Hepatocyte (in vitro differentiated cells): Measurements from ENCODE around the gene CATSPER4. TPM values are rescaled to one million over a fixed set of nuclear protein-coding genes. Genes with fewer than 3 reads are reported as not detected.

Experiments
- DNase-seq: peaks from one replicate; pipeline ENCODE4 v3.0.0-alpha.2; 2016; ENCODE audit warnings: low spot score
- H2AFZ ChIP-seq: fragments of 200-600 bp; sonication (generic); 2 replicates; pipeline ENCODE4 v1.6.0; 2016; ENCODE audit warnings: antibody characterized with exemption, mild to moderate bottlenecking
- H3K27ac ChIP-seq: fragments of 200-600 bp; sonication (generic); 2 replicates; pipeline ENCODE4 v1.5.1; 2016; ENCODE audit warnings: mild to moderate bottlenecking
- H3K27me3 ChIP-seq: fragments of 200-600 bp; sonication (generic); 2 replicates; pipeline ENCODE4 v1.6.1; 2016
- H3K36me3 ChIP-seq: fragments of 200-600 bp; sonication (generic); replicated peaks from 2 replicates; pipeline ENCODE4 v1.5.1; 2016; ENCODE audit warnings: low read depth; ENCODE audit not compliant: insufficient read depth
- H3K4me1 ChIP-seq: fragments of 200-600 bp; sonication (generic); 2 replicates; pipeline ENCODE4 v1.5.1; 2016; ENCODE audit warnings: mild to moderate bottlenecking, moderate library complexity; ENCODE audit not compliant: insufficient read depth
- H3K4me2 ChIP-seq: fragments of 200-600 bp; sonication (generic); 2 replicates; pipeline ENCODE4 v1.6.0; 2016
- H3K4me3 ChIP-seq: fragments of 200-600 bp; sonication (generic); 2 replicates; pipeline ENCODE4 v1.5.1; 2016; ENCODE audit warnings: mild to moderate bottlenecking
- H3K79me2 ChIP-seq: fragments of 200-600 bp; sonication (generic); 2 replicates; pipeline ENCODE4 v1.6.0; 2017; ENCODE audit warnings: mild to moderate bottlenecking
- H3K9me2 ChIP-seq: fragments of 200-600 bp; sonication (generic); replicated peaks from 2 replicates; pipeline ENCODE4 v1.6.0; 2017; ENCODE audit warnings: mild to moderate bottlenecking; ENCODE audit not compliant: insufficient read depth
- H3K9me3 ChIP-seq: fragments of 200-600 bp; sonication (generic); 2 replicates; pipeline ENCODE4 v1.5.1; 2016; ENCODE audit warnings: low read depth, mild to moderate bottlenecking
- H4K20me1 ChIP-seq: fragments of 200-600 bp; sonication (generic); 2 replicates; pipeline ENCODE4 v1.6.0; 2016; ENCODE audit warnings: mild to moderate bottlenecking; ENCODE audit not compliant: insufficient read depth, poor library complexity, severe bottlenecking
- EZH2 ChIP-seq: fragments of 200-600 bp; sonication (generic); IDR thresholded peaks from 2 replicates; pipeline ENCODE4 v1.6.1; 2016; ENCODE audit warnings: antibody characterized with exemption, mild to moderate bottlenecking, borderline replicate concordance
- EZH2phosphoT487 ChIP-seq: fragments of 200-600 bp; sonication (generic); IDR thresholded peaks from one replicate; pipeline ENCODE4 v1.6.1; 2018; ENCODE audit warnings: antibody characterized with exemption, mild to moderate bottlenecking, low read depth, moderate library complexity; ENCODE audit not compliant: unreplicated experiment, severe bottlenecking
- WGBS: methylation state at CpG from one replicate; pipeline ENCODE4 v1.1.6; 2016; ENCODE audit warnings: low lambda C conversion rate; ENCODE audit errors: missing lambda C conversion rate; 5-methylcytosine and 5-hydroxymethylcytosine counted together
- polyA plus RNA-seq: library from polyadenylated mRNA; unstranded; fragments of >200 nt; fragmentation: Nextera tagmentation; extraction: Ambion mirVana; gene quantifications from 2 replicates; pipeline ENCODE4 v1.2.1, GENCODE V29; 2016
- total RNA-seq: library from RNA; depleted of rRNA; stranded (reverse); fragments of >200 nt; gene quantifications from 2 replicates; pipeline ENCODE4 v1.2.3, GENCODE V29; 2014
- TF ChIP-seq, protein P1 (sequence below): fragments of 200-600 bp; sonication (generic); IDR thresholded peaks from 2 replicates; pipeline ENCODE4 v1.5.1; 2016; ENCODE audit warnings: antibody characterized with exemption, mild to moderate bottlenecking; ENCODE audit not compliant: poor library complexity

CATSPER4 gene
- total and polyA plus RNA-seq, 2 experiments from 2014 or later = 0.07 TPM; not detected in 1

DNA sequence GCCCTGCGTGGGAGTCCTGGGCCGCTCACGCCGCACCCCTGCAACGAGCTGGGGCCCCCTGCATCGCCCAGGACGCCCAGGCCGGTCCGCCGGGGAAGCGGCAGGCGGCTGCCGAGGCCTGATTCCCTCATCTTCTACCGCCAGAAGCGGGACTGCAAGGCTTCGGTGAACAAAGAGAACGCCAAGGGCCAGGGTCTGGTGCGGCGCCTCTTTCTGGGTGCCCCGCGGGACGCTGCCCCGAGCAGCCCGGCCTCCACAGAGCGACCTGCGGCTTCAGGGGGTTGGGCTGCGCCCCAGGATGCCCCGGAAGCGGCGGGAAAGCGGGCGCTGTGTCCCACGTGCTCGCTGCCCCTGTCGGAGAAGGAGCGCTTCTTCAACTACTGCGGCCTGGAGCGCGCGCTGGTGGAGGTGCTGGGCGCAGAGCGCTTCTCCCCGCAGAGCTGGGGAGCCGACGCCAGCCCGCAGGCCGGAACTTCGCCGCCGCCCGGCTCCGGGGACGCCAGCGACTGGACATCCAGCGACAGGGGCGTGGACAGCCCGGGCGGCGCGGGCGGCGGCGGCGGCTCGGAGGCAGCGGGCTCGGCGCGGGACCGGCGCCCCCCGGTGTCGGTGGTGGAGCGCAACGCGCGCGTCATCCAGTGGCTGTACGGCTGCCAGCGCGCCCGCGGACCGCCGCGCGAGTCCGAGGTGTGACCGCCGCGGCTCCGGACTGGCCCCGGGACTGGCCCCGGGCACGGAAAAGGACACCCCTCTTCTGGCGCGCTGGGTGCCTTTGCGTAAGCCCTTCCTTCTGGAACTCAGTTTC, 28.8 kb upstream of the CATSPER4 start:
- TF ChIP-seq EZH2 (no peak), EZH2phosphoT487 (no peak)
- TF ChIP-seq, protein P1, sequence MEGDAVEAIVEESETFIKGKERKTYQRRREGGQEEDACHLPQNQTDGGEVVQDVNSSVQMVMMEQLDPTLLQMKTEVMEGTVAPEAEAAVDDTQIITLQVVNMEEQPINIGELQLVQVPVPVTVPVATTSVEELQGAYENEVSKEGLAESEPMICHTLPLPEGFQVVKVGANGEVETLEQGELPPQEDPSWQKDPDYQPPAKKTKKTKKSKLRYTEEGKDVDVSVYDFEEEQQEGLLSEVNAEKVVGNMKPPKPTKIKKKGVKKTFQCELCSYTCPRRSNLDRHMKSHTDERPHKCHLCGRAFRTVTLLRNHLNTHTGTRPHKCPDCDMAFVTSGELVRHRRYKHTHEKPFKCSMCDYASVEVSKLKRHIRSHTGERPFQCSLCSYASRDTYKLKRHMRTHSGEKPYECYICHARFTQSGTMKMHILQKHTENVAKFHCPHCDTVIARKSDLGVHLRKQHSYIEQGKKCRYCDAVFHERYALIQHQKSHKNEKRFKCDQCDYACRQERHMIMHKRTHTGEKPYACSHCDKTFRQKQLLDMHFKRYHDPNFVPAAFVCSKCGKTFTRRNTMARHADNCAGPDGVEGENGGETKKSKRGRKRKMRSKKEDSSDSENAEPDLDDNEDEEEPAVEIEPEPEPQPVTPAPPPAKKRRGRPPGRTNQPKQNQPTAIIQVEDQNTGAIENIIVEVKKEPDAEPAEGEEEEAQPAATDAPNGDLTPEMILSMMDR = peak; percentile 15
- DNase-seq = peak; percentile 80
- Histone ChIP-seq H3K4me1 (peaks cover 20% of the 10 kb centered on the region), H3K36me3 (no peaks in the 10 kb centered on the region), H3K27me3 (peaks cover 15% of the 10 kb centered on the region), H3K79me2 (no peaks in the 10 kb centered on the region), H3K4me3 (peak overlapping the region; percentile 27), H4K20me1 (no peaks in the 10 kb centered on the region), H3K9me2 (no peaks in the 10 kb centered on the region), H2AFZ (peak overlapping the region; percentile 86), H3K27ac (no peak overlapping the region), H3K9me3 (no peaks in the 10 kb centered on the region), H3K4me2 (peak overlapping the region; percentile 97)
- WGBS = 3% methylated on average over 61 of the region's 98 CpGs

GRCh38 chr1:26162220-26162709, 28.1 kb upstream of the CATSPER4 start:
- Histone ChIP-seq H2AFZ (peak overlapping the region; percentile 86), H4K20me1 (no peaks in the 10 kb centered on the region), H3K79me2 (no peaks in the 10 kb centered on the region), H3K4me1 (peaks cover 20% of the 10 kb centered on the region), H3K9me3 (no peaks in the 10 kb centered on the region), H3K36me3 (no peaks in the 10 kb centered on the region), H3K4me3 (no peak overlapping the region), H3K4me2 (peak overlapping the region; percentile 97), H3K27ac (no peak overlapping the region), H3K27me3 (peaks cover 12% of the 10 kb centered on the region), H3K9me2 (no peaks in the 10 kb centered on the region)
- 40% methylated on average over 21 of the region's 21 CpGs for WGBS
- no peak for TF ChIP-seq EZH2phosphoT487
- no peak for TF ChIP-seq EZH2
- TF ChIP-seq, protein P1 = no peak
- DNase-seq = no peak

DNA sequence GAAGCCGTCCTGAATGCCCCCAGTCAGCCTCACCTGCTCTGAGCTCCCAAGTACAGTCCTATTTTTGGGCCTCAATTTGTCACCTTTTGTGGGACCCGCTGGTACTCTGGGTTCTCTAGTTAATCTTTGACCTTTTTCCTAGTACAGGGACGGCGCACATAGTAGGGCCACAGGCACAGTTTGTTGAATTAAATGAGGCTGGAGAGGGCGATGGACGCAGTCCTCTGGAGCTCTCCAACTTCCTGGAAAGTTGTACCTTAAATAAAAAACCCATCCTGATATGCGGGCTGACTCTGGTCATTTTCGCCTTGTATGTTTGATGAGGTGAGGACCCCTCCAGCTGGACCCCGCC, 26.7 kb upstream of the CATSPER4 start:
- H3K27me3 ChIP-seq = peaks cover 12% of the 10 kb centered on the region
- no peaks in the 10 kb centered on the region for H3K9me2 ChIP-seq

More for the DNA sequence above, 26.7 kb upstream of the CATSPER4 start:
- Histone ChIP-seq H3K79me2 (no peaks in the 10 kb centered on the region), H3K4me1 (peaks cover 20% of the 10 kb centered on the region), H3K27ac (no peak overlapping the region), H3K36me3 (no peaks in the 10 kb centered on the region), H2AFZ (peak overlapping the region; percentile 78), H3K4me2 (peak overlapping the region; percentile 93), H4K20me1 (no peaks in the 10 kb centered on the region), H3K4me3 (no peak overlapping the region), H3K9me3 (no peaks in the 10 kb centered on the region)
- WGBS = 91% methylated on average over 9 of the region's 9 CpGs
- DNase-seq = no peak
- TF ChIP-seq EZH2phosphoT487 = no peak
- TF ChIP-seq EZH2 = no peak
- TF ChIP-seq, protein P1 = no peak
